H9 (cell line): ENCODE data around the gene KCNK10. TPM values are rescaled to one million over a fixed set of nuclear protein-coding genes. Genes with fewer than 3 reads are reported as not detected.

ENCODE experiments used
- DNase-seq: peaks from one replicate; pipeline ENCODE4 v3.0.0-alpha.2; 2017
- H2AFZ ChIP-seq: one replicate; pipeline ENCODE4 v1.6.1; 2013; ENCODE audit warnings: mild to moderate bottlenecking, low read length, control low read depth, moderate library complexity
- H2AK5ac ChIP-seq: 2 replicates; pipeline ENCODE4 v1.6.1; 2013; ENCODE audit warnings: low read length, control low read depth, mixed read lengths; ENCODE audit not compliant: insufficient read length
- H2BK120ac ChIP-seq: one replicate; pipeline ENCODE4 v1.6.1; 2013; ENCODE audit warnings: low read depth, mild to moderate bottlenecking, low read length, control low read depth, inconsistent platforms; ENCODE audit not compliant: poor library complexity, severe bottlenecking
- H2BK12ac ChIP-seq: 2 replicates; pipeline ENCODE4 v1.6.1; 2013; ENCODE audit warnings: low read length, control low read depth, mixed read lengths, low read depth; ENCODE audit not compliant: insufficient read length
- H2BK15ac ChIP-seq: 2 replicates; pipeline ENCODE4 v1.6.1; 2013; ENCODE audit warnings: low read depth, low read length, control low read depth
- H2BK20ac ChIP-seq: one replicate; pipeline ENCODE4 v1.6.1; 2013; ENCODE audit warnings: low read depth, mild to moderate bottlenecking, low read length, control low read depth, inconsistent platforms; ENCODE audit not compliant: poor library complexity, severe bottlenecking
- H2BK5ac ChIP-seq: 2 replicates; pipeline ENCODE4 v1.6.1; 2013; ENCODE audit warnings: low read length, control low read depth, mixed read lengths; ENCODE audit not compliant: insufficient read length
- H3K14ac ChIP-seq: 2 replicates; pipeline ENCODE4 v1.6.1; 2013; ENCODE audit warnings: low read length, control low read depth; ENCODE audit not compliant: insufficient read depth
- H3K18ac ChIP-seq: 2 replicates; pipeline ENCODE4 v1.6.1; 2013; ENCODE audit warnings: low read depth, mild to moderate bottlenecking, mixed read lengths, low read length, control low read depth; ENCODE audit not compliant: insufficient read length
- H3K23ac ChIP-seq: 2 replicates; pipeline ENCODE4 v1.6.1; 2013; ENCODE audit warnings: low read length, control low read depth, mixed read lengths, low read depth; ENCODE audit not compliant: insufficient read length
- H3K23me2 ChIP-seq: 2 replicates; pipeline ENCODE4 v1.6.1; 2013; ENCODE audit warnings: low read depth, mild to moderate bottlenecking, mixed read lengths, low read length, control low read depth; ENCODE audit not compliant: insufficient read length, poor library complexity, severe bottlenecking
- H3K27ac ChIP-seq: 2 replicates; pipeline ENCODE4 v1.5.1; 2013; ENCODE audit warnings: low read length, control low read depth, mixed read lengths, low read depth; ENCODE audit not compliant: insufficient read length
- H3K27me3 ChIP-seq: 2 replicates; pipeline ENCODE4 v1.6.1; 2013; ENCODE audit warnings: low read length, control low read depth, inconsistent platforms; ENCODE audit not compliant: insufficient read depth
- H3K4ac ChIP-seq: 2 replicates; pipeline ENCODE4 v1.6.1; 2013; ENCODE audit warnings: low read depth, mild to moderate bottlenecking, control low read depth, inconsistent platforms, low read length, moderate library complexity
- H3K4me1 ChIP-seq: 2 replicates; pipeline ENCODE4 v1.6.1; 2013; ENCODE audit warnings: low read length, control low read depth, inconsistent platforms; ENCODE audit not compliant: insufficient read depth
- H3K4me2 ChIP-seq: 2 replicates; pipeline ENCODE4 v1.6.1; 2013; ENCODE audit warnings: low read length, control low read depth, mixed read lengths; ENCODE audit not compliant: insufficient read length, insufficient read depth
- H3K56ac ChIP-seq: 2 replicates; pipeline ENCODE4 v1.6.1; 2013; ENCODE audit warnings: low read depth, mild to moderate bottlenecking, mixed read lengths, low read length, control low read depth; ENCODE audit not compliant: insufficient read length
- H3K79me1 ChIP-seq: 2 replicates; pipeline ENCODE4 v1.6.1; 2013; ENCODE audit warnings: low read depth, mild to moderate bottlenecking, moderate library complexity, low read length, control low read depth, inconsistent platforms; ENCODE audit not compliant: insufficient read depth, poor library complexity, severe bottlenecking
- H3K79me2 ChIP-seq: 2 replicates; pipeline ENCODE4 v1.6.1; 2013; ENCODE audit warnings: low read length, control low read depth, inconsistent platforms; ENCODE audit not compliant: insufficient read depth
- H3K9ac ChIP-seq: 2 replicates; pipeline ENCODE4 v1.6.1; 2013; ENCODE audit warnings: low read length, control low read depth, mixed read lengths; ENCODE audit not compliant: insufficient read length; ENCODE audit errors: extremely low read depth
- H3K9me3 ChIP-seq: one replicate; pipeline ENCODE4 v1.6.1; 2013; ENCODE audit warnings: low read depth, low read length, inconsistent platforms; ENCODE audit not compliant: control insufficient read depth
- H3T11ph ChIP-seq: one replicate; pipeline ENCODE4 v1.6.1; 2013; ENCODE audit warnings: mild to moderate bottlenecking, low read length, control low read depth, inconsistent platforms
- H4K20me1 ChIP-seq: one replicate; pipeline ENCODE4 v1.6.1; 2013; ENCODE audit not compliant: control insufficient read depth, insufficient read length, insufficient read depth
- H4K5ac ChIP-seq: 2 replicates; pipeline ENCODE4 v1.6.1; 2013; ENCODE audit warnings: low read depth, mild to moderate bottlenecking, mixed read lengths, low read length, control low read depth; ENCODE audit not compliant: insufficient read length
- H4K8ac ChIP-seq: replicated peaks from 2 replicates; pipeline ENCODE4 v1.6.1; 2013; ENCODE audit warnings: low read length, control low read depth, mixed read lengths, low read depth; ENCODE audit not compliant: insufficient read length
- H4K91ac ChIP-seq: 2 replicates; pipeline ENCODE4 v1.6.1; 2013; ENCODE audit warnings: low read depth, mild to moderate bottlenecking, moderate library complexity, mixed read lengths, low read length, control low read depth; ENCODE audit not compliant: insufficient read length
- H3K27ac Mint-ChIP-seq, 3 experiments: 2 replicates in 2 of 3; 3 replicates in 1 of 3; pipeline ENCODE4 v1.8.0; 2020 to 2021; ENCODE audit warnings: mixed read lengths in 3 of 3, mild to moderate bottlenecking in 1 of 3, moderate library complexity in 1 of 3
- H3K27me3 Mint-ChIP-seq: 2 replicates; pipeline ENCODE4 v1.8.0; 2021; ENCODE audit warnings: low read depth, mild to moderate bottlenecking, moderate library complexity, mixed read lengths
- H3K36me3 Mint-ChIP-seq, 3 experiments: 2 replicates in 2 of 3; 3 replicates in 1 of 3; pipeline ENCODE4 v1.8.0; 2020 to 2021; ENCODE audit warnings: low read depth in 3 of 3, mixed read lengths in 3 of 3; ENCODE audit not compliant: insufficient read depth in 1 of 3
- H3K4me1 Mint-ChIP-seq, 2 experiments: 2 replicates each; pipeline ENCODE4 v1.8.0; 2020; ENCODE audit warnings: mixed read lengths in 2 of 2
- H3K4me3 Mint-ChIP-seq, 2 experiments: 2 replicates in 1 of 2; 3 replicates in 1 of 2; pipeline ENCODE4 v1.8.0; 2020 to 2021; ENCODE audit warnings: mild to moderate bottlenecking in 2 of 2, mixed read lengths in 2 of 2, moderate library complexity in 1 of 2
- H3K9me3 Mint-ChIP-seq, 2 experiments: 2 replicates in 1 of 2; 3 replicates in 1 of 2; pipeline ENCODE4 v1.8.0; 2020; ENCODE audit warnings: mild to moderate bottlenecking in 2 of 2, mixed read lengths in 2 of 2, moderate library complexity in 1 of 2
- WGBS: extraction: QIAGEN DNeasy Blood & Tissue Kit; methylation state at CpG from one replicate; pipeline ENCODE4 v1.1.7; 2013; ENCODE audit warnings: missing lambda C conversion rate, low lambda C conversion rate, mixed read lengths; ENCODE audit not compliant: insufficient read length; ENCODE audit errors: extremely low coverage; 5-methylcytosine and 5-hydroxymethylcytosine counted together
- total RNA-seq: library from RNA; stranded (reverse); gene quantifications from 2 replicates; pipeline ENCODE4 v1.2.1, GENCODE V29; 2021
- TF ChIP-seq, protein P1 (sequence below): fragments of 200-600 bp; sonication (generic); conservative IDR thresholded peaks from 3 replicates; pipeline ENCODE4 v1.8.0; 2021; ENCODE audit warnings: antibody characterized with exemption, mild to moderate bottlenecking

The KCNK10 gene
- total RNA-seq, 1 experiment from 2014 or later = 0.33 TPM

DNA sequence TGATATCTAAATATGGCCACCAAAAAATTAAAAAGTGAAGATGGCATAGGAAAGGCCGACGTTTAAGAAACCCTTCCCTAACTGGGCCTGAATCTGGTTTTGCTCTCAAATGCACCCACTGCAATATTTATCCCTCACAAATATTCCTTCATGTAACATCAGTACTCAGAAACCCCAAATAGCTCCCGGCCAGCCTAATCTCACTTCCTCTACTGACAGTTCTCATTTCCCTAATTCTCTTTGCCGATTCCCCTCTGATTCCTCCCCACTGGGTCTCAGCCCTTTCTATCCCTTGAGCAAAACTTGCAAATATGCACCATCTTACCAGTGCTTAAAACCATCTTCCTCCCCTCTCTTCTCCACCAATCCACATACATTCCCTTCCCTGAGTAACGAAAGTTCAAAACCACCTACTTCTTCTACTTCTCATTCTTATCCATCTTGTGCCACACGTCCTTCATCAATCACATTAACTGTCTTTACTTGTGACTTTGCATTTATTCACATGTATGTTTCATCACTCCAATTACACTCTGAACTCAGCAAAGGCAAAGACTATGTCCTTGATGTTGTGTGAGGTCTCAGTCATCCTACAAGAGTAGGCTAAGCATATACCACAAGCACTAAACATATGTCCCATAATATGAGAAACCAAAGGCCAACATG, 23.1 kb downstream of the KCNK10 start:
- H3K9ac ChIP-seq = no peak overlapping the region
- H3K9me3 ChIP-seq = no peaks in the 10 kb centered on the region
- no peaks in the 10 kb centered on the region for H3K79me2 ChIP-seq
- H4K20me1 ChIP-seq = no peaks in the 10 kb centered on the region
- TF ChIP-seq, protein P1, sequence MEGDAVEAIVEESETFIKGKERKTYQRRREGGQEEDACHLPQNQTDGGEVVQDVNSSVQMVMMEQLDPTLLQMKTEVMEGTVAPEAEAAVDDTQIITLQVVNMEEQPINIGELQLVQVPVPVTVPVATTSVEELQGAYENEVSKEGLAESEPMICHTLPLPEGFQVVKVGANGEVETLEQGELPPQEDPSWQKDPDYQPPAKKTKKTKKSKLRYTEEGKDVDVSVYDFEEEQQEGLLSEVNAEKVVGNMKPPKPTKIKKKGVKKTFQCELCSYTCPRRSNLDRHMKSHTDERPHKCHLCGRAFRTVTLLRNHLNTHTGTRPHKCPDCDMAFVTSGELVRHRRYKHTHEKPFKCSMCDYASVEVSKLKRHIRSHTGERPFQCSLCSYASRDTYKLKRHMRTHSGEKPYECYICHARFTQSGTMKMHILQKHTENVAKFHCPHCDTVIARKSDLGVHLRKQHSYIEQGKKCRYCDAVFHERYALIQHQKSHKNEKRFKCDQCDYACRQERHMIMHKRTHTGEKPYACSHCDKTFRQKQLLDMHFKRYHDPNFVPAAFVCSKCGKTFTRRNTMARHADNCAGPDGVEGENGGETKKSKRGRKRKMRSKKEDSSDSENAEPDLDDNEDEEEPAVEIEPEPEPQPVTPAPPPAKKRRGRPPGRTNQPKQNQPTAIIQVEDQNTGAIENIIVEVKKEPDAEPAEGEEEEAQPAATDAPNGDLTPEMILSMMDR = no peak
- H2AK5ac ChIP-seq = no peak overlapping the region
- no peak overlapping the region for H2BK5ac ChIP-seq
- H3K56ac ChIP-seq = no peak overlapping the region
- no peak overlapping the region for H3K14ac ChIP-seq
- no peak overlapping the region for H3K4ac ChIP-seq
- H2BK15ac ChIP-seq = no peak overlapping the region
- no peaks in the 10 kb centered on the region for H3K79me1 ChIP-seq
- Mint-ChIP-seq H3K4me3 (no peak overlapping the region), H3K36me3 (no peaks in the 10 kb centered on the region), H3K4me1 (no peaks in the 10 kb centered on the region), H3K27ac (no peak overlapping the region), H3K27me3 (peaks cover 3% of the 10 kb centered on the region; the same call in 1 of the 2 replicates), H3K9me3 (no peaks in the 10 kb centered on the region)
- no peak overlapping the region for H4K8ac ChIP-seq
- H4K5ac ChIP-seq = no peak overlapping the region
- no peak overlapping the region for H2AFZ ChIP-seq
- H2BK12ac ChIP-seq = no peak overlapping the region
- no peak overlapping the region for H4K91ac ChIP-seq
- 100% methylated on average over 2 of the region's 6 CpGs for WGBS
- no peak overlapping the region for H2BK120ac ChIP-seq
- no peak overlapping the region for H3K18ac ChIP-seq
- DNase-seq = no peak
- H3K27me3 ChIP-seq = no peaks in the 10 kb centered on the region
- H3K23ac ChIP-seq = no peak overlapping the region
- H3T11ph ChIP-seq = no peak overlapping the region
- H3K27ac ChIP-seq = no peak overlapping the region
- H2BK20ac ChIP-seq = no peak overlapping the region
- H3K4me2 ChIP-seq = no peak overlapping the region
- H3K23me2 ChIP-seq = no peaks in the 10 kb centered on the region
- H3K4me1 ChIP-seq = no peaks in the 10 kb centered on the region
